Activated naive CD4-positive, alpha-beta T cell treated with anti-CD3 and anti-CD28 coated beads, Interleukin-2, amount 50 U/mL, for 16 hours (primary cell): ENCODE data around the gene CYP2W1.
"Not testable (repeated sequence)": the region's sequence is repeated elsewhere in the genome, so short reads cannot be mapped to it uniquely, and the experiment has no call there.

ENCODE experiments used
- DNase-seq: peaks from one replicate; pipeline ENCODE4 v3.0.0-alpha.2; 2020

Gene CYP2W1

GRCh38 chr7:983004-983615 lies at the start of gene CYP2W1:
CYP2W1 (plus strand) TSS chr7:983181; CDS start chr7:983212, 31 bp downstream.
- DNase-seq = no peak

GRCh38 chr7:934469-935163 lies 48.4 kb upstream of the CYP2W1 start:
- no peak for DNase-seq

- DNase-seq = no peak
Observed at GRCh38 chr7:935164-935873, 47.7 kb upstream of the CYP2W1 start.

DNA sequence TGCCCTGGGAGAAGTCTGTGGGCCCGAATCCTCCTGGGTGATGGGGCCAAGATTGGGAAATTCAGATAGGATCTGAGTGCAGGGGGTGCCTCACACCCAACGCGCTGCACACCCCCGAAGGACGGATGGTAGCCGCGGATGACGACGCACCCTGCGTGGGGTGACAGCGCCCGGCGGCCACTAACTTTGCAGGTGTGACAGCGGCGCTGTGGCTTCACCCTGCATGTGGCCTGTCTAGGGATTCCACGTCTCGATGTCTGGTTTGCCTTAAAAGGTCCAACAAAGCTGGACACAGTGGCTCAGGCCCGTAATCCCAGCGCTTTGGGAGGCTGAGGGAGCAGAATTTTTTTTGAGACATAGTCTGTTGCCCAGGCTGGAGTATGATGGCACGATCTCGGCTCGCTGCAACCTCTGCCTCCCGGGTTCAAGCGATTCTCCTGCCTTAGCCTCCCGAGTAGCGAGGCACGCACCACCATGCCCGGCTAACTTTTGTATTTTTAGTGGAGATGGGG lies 47.1 kb upstream of the CYP2W1 start:
- DNase-seq = no peak

GRCh38 chr7:936386-937054 lies 46.5 kb upstream of the CYP2W1 start:
- DNase-seq = no peak

DNA sequence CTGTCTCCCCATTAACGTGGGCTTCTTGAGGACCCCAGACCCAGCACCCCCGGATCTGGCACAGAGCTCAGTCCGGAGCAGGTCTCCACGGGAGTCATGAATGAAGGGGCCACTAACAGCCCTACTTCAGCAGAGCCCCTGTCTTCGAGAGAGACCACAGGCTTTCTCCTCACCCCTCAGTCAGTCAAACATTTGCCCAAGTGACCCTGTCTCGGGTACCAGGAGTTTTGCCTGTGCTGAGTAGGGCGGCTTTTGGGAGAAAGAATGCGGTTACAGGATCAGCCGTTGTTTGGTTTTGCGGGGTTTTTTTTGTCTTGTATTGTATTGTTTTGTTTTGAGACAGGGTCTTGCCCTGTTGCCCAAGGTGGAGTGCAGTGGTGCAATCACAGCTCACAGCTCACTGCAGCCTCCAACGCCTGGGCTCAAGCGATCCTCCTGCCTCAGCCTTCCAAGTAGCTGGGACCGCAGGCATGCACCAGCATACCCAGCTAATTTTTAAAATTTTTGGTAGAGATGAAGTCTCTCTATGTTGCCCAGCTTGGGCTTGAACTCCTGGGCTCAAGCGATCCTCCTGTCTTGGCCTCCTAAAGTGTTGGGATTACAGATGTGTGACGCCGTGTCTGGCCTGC lies 45.0 kb upstream of the CYP2W1 start:
- no peak for DNase-seq

DNA sequence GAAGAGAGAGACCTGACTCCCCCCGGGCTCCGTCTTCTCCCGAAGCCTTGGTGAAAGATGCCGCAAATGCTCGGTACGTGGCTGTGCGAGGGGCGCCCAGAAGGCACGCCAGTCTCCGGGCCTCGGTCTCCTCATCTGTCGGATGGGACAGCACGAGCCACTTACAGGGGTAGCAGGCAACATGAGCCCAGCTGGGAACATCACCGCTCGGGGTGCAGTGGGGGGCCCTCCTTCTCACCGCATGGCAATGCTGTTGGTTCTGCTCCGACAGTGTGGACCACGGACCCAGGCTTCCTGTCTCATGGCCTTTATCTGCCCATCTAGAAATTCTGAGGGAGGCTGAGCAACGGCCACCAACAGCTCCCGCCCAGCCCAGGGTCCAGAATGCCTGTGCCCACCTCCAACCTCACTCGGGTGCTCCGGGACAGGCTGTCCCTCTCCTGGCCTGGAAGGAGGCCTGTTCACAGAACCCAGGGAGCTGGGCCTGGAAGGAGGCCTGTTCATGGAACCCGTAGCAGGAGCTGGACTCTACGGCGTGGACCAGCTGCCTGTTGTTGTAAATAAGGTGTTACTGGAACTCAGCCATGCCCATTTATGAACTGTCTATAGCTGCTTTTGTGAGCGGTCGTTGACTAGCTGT lies 44.3 kb upstream of the CYP2W1 start:
- DNase-seq = no peak

- no peak for DNase-seq
Observed at GRCh38 chr7:939843-940242, 43.1 kb upstream of the CYP2W1 start.

DNA sequence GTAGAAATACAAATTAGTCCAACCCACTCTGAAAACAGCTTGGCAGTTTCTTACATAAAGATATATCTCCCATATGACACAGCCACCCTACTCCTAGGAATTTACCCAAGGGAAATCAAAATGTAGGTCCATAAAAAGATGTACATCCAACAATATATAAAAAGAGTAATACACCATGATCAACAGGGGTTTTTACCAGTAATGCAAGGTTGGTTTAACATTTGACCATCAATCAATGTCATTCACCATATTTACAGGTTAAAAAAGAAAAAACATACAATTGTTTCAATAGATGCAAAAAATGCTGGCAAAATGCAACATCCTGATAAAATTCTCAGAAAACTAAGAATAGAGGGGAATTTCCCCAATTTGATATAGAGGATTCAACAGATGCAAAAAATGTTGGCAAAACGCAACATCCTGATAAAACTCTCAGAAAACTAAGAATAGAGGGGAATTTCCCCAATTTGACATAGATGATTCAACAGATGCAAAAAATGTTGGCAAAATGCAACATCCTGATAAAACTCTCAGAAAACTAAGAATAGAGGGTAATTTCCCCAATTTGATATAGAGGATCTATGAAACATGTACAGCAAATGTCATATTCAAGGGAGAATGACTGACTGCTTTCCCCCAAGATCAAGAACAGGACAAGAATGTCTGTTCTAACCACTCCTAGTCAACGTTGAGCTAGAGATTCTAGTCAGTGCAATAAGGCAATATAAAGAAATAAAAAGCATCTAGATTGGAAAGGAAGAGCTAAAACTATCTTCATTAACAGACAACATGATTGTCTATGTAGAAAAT lies 42.2 kb upstream of the CYP2W1 start:
- DNase-seq = no peak

DNA sequence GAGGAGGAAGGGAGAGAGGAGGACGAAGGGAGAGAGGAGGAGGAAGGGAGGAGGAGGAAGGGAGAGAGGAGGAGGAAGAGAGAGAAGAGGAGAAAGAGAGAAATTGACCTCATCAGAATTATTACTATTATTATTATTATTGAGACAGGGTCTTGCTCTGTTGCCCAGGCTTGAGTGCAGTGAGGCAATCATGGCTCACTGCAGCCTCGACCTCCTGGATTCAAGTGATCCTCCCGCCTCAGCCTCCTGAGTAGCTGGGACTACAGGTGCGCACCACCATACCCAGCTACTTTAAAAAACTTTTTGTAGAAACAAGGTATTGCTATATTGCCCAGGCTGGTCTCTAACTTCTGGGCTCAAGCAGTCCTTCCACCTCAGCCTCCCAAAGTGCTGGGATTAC lies 39.2 kb upstream of the CYP2W1 start:
- DNase-seq = not testable (repeated sequence)

DNA sequence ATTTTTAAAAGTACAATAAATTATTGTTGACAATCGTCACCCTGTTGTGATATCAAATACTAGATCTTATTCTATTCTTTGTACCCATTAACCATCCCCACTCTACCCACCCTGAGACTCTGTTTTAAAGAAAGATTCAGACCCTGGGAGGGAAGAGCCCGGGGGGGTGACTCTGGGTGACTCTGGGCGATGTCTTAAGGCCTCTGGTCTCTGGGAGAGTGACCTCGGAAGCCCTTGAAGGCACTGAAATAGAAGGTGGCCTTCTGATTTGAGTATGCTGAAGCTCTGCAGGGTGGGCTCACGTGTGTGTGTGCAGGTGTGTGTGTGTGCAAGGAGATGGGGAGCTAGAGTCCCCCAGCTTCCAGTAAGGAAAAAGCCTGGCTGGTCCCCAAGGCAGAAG lies 38.2 kb upstream of the CYP2W1 start:
- no peak for DNase-seq

DNA sequence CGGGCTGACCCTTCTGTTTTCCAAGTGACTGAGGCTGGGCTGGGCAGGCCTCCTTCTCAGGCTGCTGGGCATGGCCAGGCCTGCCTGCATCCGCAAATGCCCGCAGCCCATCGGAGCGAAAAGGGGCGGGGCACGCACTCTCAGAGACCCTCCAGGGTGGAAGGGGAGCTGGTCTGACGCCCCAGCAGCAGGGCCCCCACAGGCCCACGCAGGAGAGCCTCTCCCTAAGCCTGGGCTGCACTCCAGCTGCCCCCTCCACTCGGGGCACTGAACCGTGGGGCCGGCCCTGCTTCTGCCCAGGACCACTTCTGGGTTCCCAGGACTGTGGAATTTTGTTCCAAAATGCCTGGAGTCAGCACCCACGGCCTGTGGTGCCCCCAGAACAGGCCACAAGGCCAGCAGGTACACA lies 37.8 kb upstream of the CYP2W1 start:
- no peak for DNase-seq

DNA sequence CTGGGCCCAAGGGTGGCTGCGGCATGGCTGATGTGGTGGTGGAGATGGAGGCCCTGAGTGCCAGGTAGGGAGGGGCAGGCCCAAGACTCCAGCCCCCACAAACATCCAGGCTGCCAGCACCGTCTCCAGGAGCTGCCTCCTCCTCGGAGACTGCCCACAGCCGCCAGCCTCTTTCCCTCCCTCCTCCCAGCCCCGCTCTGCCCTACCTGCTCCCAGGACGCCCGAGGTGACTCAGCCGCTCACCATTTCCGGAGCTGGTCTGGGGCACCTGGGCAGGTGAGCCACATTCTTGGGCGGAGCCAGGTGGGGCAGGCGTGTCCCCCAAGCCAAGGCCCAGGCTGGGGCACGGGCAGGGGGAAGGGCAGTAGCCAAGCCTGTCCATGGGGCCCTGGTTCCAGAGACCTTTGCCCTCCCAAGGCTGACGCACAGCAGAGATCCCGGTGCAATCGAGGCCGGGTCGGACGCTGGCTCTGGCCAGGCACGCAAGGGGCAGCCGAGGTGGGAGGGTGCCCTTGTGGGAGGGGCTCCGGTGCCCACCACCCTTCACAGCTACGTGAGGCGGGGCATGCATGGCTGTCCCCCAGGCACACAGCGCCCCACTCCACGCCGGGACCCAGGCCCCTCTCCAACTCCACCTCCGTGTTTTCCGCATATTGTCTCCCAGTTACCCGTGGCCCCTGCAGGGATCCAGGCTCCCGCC lies 37.3 kb upstream of the CYP2W1 start:
- no peak for DNase-seq

DNA sequence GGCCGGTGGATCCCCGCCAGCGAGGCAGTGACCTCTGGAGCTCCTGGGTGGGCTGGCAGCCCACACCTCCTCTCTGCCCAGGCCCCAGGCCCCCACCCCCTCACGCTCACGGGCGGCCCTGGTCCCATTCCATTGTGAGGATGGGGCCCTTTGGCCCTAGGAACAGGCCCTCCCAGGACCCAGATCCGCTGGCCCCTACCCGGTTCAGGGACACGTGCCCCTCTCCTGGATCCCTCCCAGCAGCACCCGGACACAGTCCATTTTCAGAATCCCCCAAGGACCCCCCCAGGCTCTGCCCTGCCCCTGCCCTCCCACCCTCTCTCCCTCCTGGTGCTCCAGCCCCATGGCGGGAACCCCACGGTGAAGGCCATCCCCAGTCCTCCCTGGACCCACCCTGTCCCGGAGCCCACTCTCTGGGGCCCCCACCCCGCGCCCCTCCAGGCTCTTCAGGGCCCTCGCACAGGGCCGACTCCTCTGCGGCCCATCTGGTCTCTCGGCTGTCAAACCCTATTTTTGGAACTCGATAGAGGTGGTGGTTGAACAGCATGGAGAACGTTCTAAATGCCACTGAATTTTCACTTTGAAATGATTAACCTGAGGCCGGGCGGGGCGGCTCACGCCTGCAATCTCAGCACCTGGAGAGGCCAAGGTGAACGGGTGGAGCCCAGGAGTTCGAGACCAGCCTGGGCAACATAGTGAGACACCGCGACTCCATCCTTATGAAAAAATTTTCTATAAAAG lies 36.6 kb upstream of the CYP2W1 start:
- no peak for DNase-seq

- no peak for DNase-seq
Observed at GRCh38 chr7:947391-948210, 35.4 kb upstream of the CYP2W1 start.

- no peak for DNase-seq
Observed at GRCh38 chr7:949021-949934, 33.7 kb upstream of the CYP2W1 start.

GRCh38 chr7:951881-952547 lies 31.0 kb upstream of the CYP2W1 start:
- no peak for DNase-seq
